OCI-LY7 (cell line): ENCODE results near the gene CCBE1. TPM values are rescaled to one million over a fixed set of nuclear protein-coding genes. Genes with fewer than 3 reads are reported as not detected.

ENCODE experiments used
- BruUV-seq: library from RNA; stranded (reverse); fragments of 400-500 nt; replicated peaks from 2 replicates; lab custom pipeline; 2021; lab: Mats Ljungman, UMichigan
- CTCF ChIA-PET: fragments of 300-600 bp; sonication (Branson Sonifier 250); formaldehyde crosslinking; loops from one replicate; lab custom pipeline; 2022; ENCODE audit warnings: antibody characterized with exemption; ENCODE audit not compliant: unreplicated experiment; lab: Charles Lee
- POLR2A ChIA-PET: fragments of 300-600 bp; sonication (Branson Sonifier 250); formaldehyde crosslinking; loops from one replicate; lab custom pipeline; 2022; ENCODE audit warnings: antibody characterized with exemption; lab: Charles Lee
- DNase-seq: peaks from one replicate; pipeline ENCODE4 v3.0.0-alpha.2; 2015; ENCODE audit warnings: low spot score
- H2AFZ ChIP-seq: fragments of 200-600 bp; sonication (generic), shearing (Covaris generic); 2 replicates; pipeline ENCODE4 v1.6.1; 2014; ENCODE audit warnings: mild to moderate bottlenecking, antibody characterized with exemption, low read length, moderate library complexity
- H3K27ac ChIP-seq: fragments of 200-600 bp; sonication (generic); 2 replicates; pipeline ENCODE4 v1.5.1; 2014; ENCODE audit warnings: mixed run types, low read depth, mild to moderate bottlenecking, moderate library complexity, low read length, inconsistent platforms; ENCODE audit not compliant: poor library complexity, severe bottlenecking
- H3K36me3 ChIP-seq: fragments of 200-600 bp; sonication (generic); 2 replicates; pipeline ENCODE4 v1.6.1; 2014; ENCODE audit warnings: mild to moderate bottlenecking, antibody characterized with exemption, low read length, moderate library complexity, mixed read lengths; ENCODE audit not compliant: insufficient read depth
- H3K4me1 ChIP-seq: fragments of 200-600 bp; sonication (generic); 2 replicates; pipeline ENCODE4 v1.5.1; 2014; ENCODE audit warnings: mild to moderate bottlenecking, low read length; ENCODE audit not compliant: insufficient read depth, poor library complexity, severe bottlenecking
- H3K4me2 ChIP-seq: fragments of 200-600 bp; sonication (generic); 2 replicates; pipeline ENCODE4 v1.6.1; 2014; ENCODE audit warnings: mild to moderate bottlenecking, low read length
- H3K4me3 ChIP-seq: fragments of 200-600 bp; sonication (generic); 2 replicates; pipeline ENCODE4 v1.5.1; 2014; ENCODE audit warnings: mild to moderate bottlenecking, low read depth, low read length; ENCODE audit not compliant: poor library complexity, severe bottlenecking
- H3K79me2 ChIP-seq: fragments of 200-600 bp; sonication (generic); 2 replicates; pipeline ENCODE4 v1.6.1; 2016; ENCODE audit warnings: low read depth, mild to moderate bottlenecking, low read length, moderate library complexity, mixed read lengths; ENCODE audit not compliant: insufficient read depth
- H3K9me2 ChIP-seq: fragments of 200-600 bp; sonication (generic); 2 replicates; pipeline ENCODE4 v1.6.1; 2016; ENCODE audit warnings: mild to moderate bottlenecking, low read length, mixed read lengths; ENCODE audit not compliant: insufficient read depth
- H3K9me3 ChIP-seq: fragments of 200-600 bp; sonication (generic); 2 replicates; pipeline ENCODE4 v1.6.1; 2014; ENCODE audit warnings: mild to moderate bottlenecking, mixed run types, low read length, mixed read lengths
- H4K20me1 ChIP-seq: fragments of 200-600 bp; sonication (generic); 2 replicates; pipeline ENCODE4 v1.6.1; 2014; ENCODE audit warnings: mild to moderate bottlenecking, antibody characterized with exemption, low read length, moderate library complexity, mixed read lengths; ENCODE audit not compliant: insufficient read depth
- EZH2phosphoT487 ChIP-seq: fragments of 200-600 bp; sonication (generic); IDR thresholded peaks from 2 replicates; pipeline ENCODE4 v1.6.1; 2018; ENCODE audit warnings: low read depth, borderline replicate concordance, mild to moderate bottlenecking, mixed run types, antibody characterized with exemption, low read length, moderate library complexity, mixed read lengths
- intact Hi-C: fragments of 100-400 bp; cut with micrococcal nuclease; formaldehyde crosslinking; loops from one replicate; pipeline ENCODE4 v1.10.0; 2022; ENCODE audit not compliant: unreplicated experiment
- total RNA-seq, 2 experiments: library from RNA; depleted of rRNA in 1 of 2; stranded (reverse); fragments of >200 nt in 1 of 2; shearing (Covaris generic) in 1 of 2; gene quantifications; 2 replicates each; pipeline ENCODE4 v1.2.3, GENCODE V29; 2014 to 2022
- TF ChIP-seq, protein P1 (sequence below): fragments of 200-600 bp; sonication (generic); conservative IDR thresholded peaks from 2 replicates; pipeline ENCODE4 v1.5.1; 2014; ENCODE audit warnings: mild to moderate bottlenecking, antibody characterized with exemption, low read length, moderate library complexity, mixed read lengths

Gene CCBE1
- total RNA-seq, 2 experiments from 2014 or later: 0.16 to 0.70 TPM

DNA sequence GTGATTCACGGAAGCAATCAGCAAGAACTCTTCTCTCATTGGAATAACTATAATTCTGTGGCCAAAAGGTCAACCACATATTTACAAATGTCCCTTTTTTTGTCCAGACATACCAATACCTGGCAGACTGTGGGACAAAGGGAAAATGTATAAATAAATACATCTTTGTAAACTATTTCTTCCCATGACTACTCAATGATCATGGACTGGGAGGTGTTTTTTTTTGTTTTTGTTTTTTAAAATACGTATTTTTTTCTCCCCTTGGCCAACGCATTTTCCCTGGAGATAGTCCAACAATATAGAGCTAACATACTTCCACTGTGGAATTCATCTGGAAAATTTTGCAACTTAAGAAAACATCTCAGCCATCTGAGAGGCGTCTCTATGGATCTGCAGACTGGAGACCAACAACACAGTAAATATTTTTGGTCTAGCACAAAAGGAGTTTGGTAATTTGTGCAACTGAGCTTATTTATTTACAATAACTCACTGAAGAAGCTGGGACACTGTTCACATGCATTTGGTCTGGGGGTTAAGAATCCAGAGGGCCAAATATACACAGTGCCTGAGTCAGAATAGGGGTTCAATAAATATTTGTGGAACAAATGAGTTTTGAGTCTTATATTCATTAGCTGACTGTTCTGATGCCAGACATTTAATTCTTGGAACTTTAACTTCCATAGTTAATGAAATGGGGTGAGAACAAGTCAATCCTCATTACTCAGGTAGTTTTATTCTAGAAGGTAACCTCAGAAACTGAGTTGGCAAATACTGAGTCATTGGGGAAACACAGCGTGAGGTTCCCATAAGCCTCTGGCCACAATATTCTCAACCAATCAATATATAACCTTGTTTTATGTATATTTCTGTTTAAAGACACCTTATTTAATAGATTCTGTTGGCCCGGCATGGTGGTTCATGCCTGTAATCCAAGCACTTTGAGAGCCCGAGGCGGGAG lies 36.2 kb downstream of the CCBE1 start:
- CTCF ChIA-PET: no interaction called here
- H2AFZ ChIP-seq: no peak overlapping the region
- H4K20me1 ChIP-seq: no peaks in the 10 kb centered on the region
- DNase-seq: no peak
- no TSS peak for BruUV-seq
- no peak for TF ChIP-seq EZH2phosphoT487
- TF ChIP-seq, protein P1, sequence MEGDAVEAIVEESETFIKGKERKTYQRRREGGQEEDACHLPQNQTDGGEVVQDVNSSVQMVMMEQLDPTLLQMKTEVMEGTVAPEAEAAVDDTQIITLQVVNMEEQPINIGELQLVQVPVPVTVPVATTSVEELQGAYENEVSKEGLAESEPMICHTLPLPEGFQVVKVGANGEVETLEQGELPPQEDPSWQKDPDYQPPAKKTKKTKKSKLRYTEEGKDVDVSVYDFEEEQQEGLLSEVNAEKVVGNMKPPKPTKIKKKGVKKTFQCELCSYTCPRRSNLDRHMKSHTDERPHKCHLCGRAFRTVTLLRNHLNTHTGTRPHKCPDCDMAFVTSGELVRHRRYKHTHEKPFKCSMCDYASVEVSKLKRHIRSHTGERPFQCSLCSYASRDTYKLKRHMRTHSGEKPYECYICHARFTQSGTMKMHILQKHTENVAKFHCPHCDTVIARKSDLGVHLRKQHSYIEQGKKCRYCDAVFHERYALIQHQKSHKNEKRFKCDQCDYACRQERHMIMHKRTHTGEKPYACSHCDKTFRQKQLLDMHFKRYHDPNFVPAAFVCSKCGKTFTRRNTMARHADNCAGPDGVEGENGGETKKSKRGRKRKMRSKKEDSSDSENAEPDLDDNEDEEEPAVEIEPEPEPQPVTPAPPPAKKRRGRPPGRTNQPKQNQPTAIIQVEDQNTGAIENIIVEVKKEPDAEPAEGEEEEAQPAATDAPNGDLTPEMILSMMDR: no peak
- no peaks in the 10 kb centered on the region for H3K9me2 ChIP-seq
- H3K79me2 ChIP-seq: no peaks in the 10 kb centered on the region
- H3K4me3 ChIP-seq: no peak overlapping the region
- H3K9me3 ChIP-seq: no peaks in the 10 kb centered on the region
- intact Hi-C loops: no loop called here
- H3K4me1 ChIP-seq: no peaks in the 10 kb centered on the region
- POLR2A ChIA-PET: no interaction called here
- H3K36me3 ChIP-seq: no peaks in the 10 kb centered on the region
- no peak overlapping the region for H3K4me2 ChIP-seq
- no peak overlapping the region for H3K27ac ChIP-seq

DNA sequence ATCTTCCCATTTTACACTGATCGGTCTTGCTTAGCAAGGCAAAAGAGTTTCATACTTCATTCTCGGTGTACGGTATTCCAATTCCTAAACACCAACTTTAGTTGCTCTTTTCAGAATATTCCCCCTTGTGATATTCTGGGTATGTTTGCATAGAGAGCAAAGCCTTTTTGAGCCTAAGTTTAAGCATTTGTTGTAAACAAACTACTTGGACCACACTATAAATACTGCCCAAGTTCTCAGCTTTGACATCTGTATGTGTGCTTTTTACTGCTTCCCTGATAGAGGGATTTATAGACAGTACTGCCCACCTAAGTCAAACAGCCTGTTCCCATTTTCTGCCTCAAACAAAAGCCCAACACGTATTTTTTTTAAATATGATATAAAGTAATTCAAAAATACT lies 36.9 kb downstream of the CCBE1 start:
- H2AFZ ChIP-seq: no peak overlapping the region
- no peaks in the 10 kb centered on the region for H3K9me2 ChIP-seq
- no peaks in the 10 kb centered on the region for H3K36me3 ChIP-seq
- H3K4me2 ChIP-seq: no peak overlapping the region
- DNase-seq: no peak
- ChIA-PET POLR2A (no interaction called here), CTCF (no interaction called here)
- intact Hi-C loops: no loop called here
- H3K9me3 ChIP-seq: no peaks in the 10 kb centered on the region
- H4K20me1 ChIP-seq: no peaks in the 10 kb centered on the region
- no peaks in the 10 kb centered on the region for H3K79me2 ChIP-seq
- H3K27ac ChIP-seq: no peak overlapping the region
- BruUV-seq: no TSS peak
- no peaks in the 10 kb centered on the region for H3K4me1 ChIP-seq
- TF ChIP-seq, protein P1: no peak
- TF ChIP-seq EZH2phosphoT487: no peak
- no peak overlapping the region for H3K4me3 ChIP-seq
